Pancreas (tissue), 10 donors: ENCODE results near the gene TBX21. TPM values are rescaled to one million over a fixed set of nuclear protein-coding genes. Genes with fewer than 3 reads are reported as not detected.

Experiments used
- ATAC-seq, 4 donors: fragments of 200-7000 bp; cut with Tn5 transposase; one replicate each; pipeline versions ENCODE4 v1.8.0 to v1.9.1; 2020; ENCODE audit warnings: mild to moderate bottlenecking in 4 of 4, moderate library complexity in 4 of 4
- DNase-seq, 6 donors: peaks; one replicate each; pipeline ENCODE4 v3.0.0-alpha.2; 2020
- FAIRE-seq: peaks from 2 replicates; lab custom pipeline; 2012; peaks lifted over from hg19 to GRCh38; lab: Jason Lieb, UNC
- H3K27ac ChIP-seq, 4 donors: fragments of 200-600 bp; sonication (generic); 1 replicate in 3 of 4; 2 replicates in 1 of 4; pipeline versions ENCODE4 v1.5.0 to v1.8.0; 2020
- H3K27me3 ChIP-seq, 4 donors: fragments of 200-600 bp; one replicate each; pipeline ENCODE4 v1.8.0; 2021
- H3K36me3 ChIP-seq, 3 donors: fragments of 200-600 bp; sonication (generic) in 1 of 3; one replicate each; pipeline versions ENCODE4 v1.5.0 to v1.8.0; 2020 to 2021
- H3K4me1 ChIP-seq, 3 donors: fragments of 200-600 bp; one replicate each; pipeline ENCODE4 v1.8.0; 2021
- H3K4me3 ChIP-seq, 4 donors: fragments of 200-600 bp; sonication (generic) in 2 of 4; one replicate each; pipeline versions ENCODE4 v1.5.0 to v1.8.0; 2020 to 2021
- H3K9me3 ChIP-seq, 4 donors: fragments of 200-600 bp; one replicate each; pipeline ENCODE4 v1.8.0; 2021
- WGBS, 2 donors: extraction: QIAGEN DNeasy Blood & Tissue Kit; methylation state at CpG; one replicate each; pipeline ENCODE4 v1.1.7; 2013; 5-methylcytosine and 5-hydroxymethylcytosine counted together
- intact Hi-C, 3 donors: fragments of 100-400 bp; cut with DNase I; formaldehyde crosslinking; loops; one replicate each; pipeline versions ENCODE4 v1.11.1 to v1.14.2; 2022
- polyA plus RNA-seq, 2 donors: library from polyadenylated mRNA; stranded (reverse); fragments of 200-250 nt; gene quantifications; one replicate each; pipeline ENCODE4 v1.2.3, GENCODE V29; 2013
- total RNA-seq, 6 donors: library from RNA; stranded (reverse); fragmentation: NEBNext Ultra II Directional in 4 of 6; extraction: Animal tissue kit (Norgen Biotek cat#: 25700) in 4 of 6; gene quantifications; one replicate each; pipeline versions ENCODE4 v1.2.1 to v1.2.4, GENCODE V29; 2021 to 2023
- TF ChIP-seq, protein P1 (sequence below), 4 donors: fragments of 200-600 bp; sonication (generic) in 3 of 4; IDR thresholded peaks; one replicate each; pipeline versions ENCODE4 v1.5.0 to v1.8.0; 2021; ENCODE audit warnings: antibody characterized with exemption in 4 of 4
- donor health status: healthy with polysubstance abuse.
- donor health status: DM: no; HTN: no; CAD: no; lungs with moderate emphysema.
- donor health status: DM: no; HTN: no; CAD: no.
- donor health status: control.
- donor health status: control.
- donor health status: Bipolar disorder and iron deficiency.
- donor health status: DM: yes; HTN: yes; CAD: no.
- donor health status: DM: no; HTN: no; CAD: no.
- donor health status: DM: no; HTN: no; CAD: no.
- donor health status: DM: yes; HTN: yes; CAD: no.

Gene TBX21
- total and polyA plus RNA-seq, 8 donors: 0.09 to 0.40 (median 0.17) TPM; not detected in 2

DNA sequence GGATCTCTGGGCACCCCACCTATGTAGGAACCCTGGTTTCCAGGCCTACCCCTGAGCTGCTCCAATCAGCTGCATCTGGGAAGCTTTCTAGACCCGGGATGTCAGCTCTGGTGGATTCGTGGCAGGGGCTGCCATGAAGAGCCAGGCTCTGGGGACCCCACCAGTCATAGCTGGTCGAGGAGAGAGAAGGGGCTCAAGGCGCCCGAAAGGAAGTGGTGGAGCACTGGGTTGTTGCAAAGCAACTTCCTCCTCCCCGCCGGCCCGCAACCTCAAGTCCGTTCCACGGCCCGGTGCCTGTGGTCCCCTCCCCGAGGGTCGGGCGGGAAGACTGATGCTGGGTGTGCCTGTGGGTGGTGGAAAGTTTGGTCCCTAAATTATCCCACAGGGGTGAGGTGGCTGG lies 28.9 kb upstream of the TBX21 start:
- TF ChIP-seq, protein P1, sequence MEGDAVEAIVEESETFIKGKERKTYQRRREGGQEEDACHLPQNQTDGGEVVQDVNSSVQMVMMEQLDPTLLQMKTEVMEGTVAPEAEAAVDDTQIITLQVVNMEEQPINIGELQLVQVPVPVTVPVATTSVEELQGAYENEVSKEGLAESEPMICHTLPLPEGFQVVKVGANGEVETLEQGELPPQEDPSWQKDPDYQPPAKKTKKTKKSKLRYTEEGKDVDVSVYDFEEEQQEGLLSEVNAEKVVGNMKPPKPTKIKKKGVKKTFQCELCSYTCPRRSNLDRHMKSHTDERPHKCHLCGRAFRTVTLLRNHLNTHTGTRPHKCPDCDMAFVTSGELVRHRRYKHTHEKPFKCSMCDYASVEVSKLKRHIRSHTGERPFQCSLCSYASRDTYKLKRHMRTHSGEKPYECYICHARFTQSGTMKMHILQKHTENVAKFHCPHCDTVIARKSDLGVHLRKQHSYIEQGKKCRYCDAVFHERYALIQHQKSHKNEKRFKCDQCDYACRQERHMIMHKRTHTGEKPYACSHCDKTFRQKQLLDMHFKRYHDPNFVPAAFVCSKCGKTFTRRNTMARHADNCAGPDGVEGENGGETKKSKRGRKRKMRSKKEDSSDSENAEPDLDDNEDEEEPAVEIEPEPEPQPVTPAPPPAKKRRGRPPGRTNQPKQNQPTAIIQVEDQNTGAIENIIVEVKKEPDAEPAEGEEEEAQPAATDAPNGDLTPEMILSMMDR (IDR thresholded peaks at IDR 0.05): no peak
- 83 to 84% methylated on average over 14 of the region's 14 CpGs for WGBS, 2 donors
- intact Hi-C loops: no loop called here
- H3K4me1 ChIP-seq: no peaks in the 10 kb centered on the region
- H3K9me3 ChIP-seq: no peaks in the 10 kb centered on the region
- no peak overlapping the region for H3K27ac ChIP-seq
- H3K27me3 ChIP-seq: no peaks in the 10 kb centered on the region
- H3K4me3 ChIP-seq: no peak overlapping the region
- no peak for ATAC-seq
- FAIRE-seq: no peak
- peak in 2 of 6 donors; percentile 7 to 56 for DNase-seq
- no peaks in the 10 kb centered on the region for H3K36me3 ChIP-seq

DNA sequence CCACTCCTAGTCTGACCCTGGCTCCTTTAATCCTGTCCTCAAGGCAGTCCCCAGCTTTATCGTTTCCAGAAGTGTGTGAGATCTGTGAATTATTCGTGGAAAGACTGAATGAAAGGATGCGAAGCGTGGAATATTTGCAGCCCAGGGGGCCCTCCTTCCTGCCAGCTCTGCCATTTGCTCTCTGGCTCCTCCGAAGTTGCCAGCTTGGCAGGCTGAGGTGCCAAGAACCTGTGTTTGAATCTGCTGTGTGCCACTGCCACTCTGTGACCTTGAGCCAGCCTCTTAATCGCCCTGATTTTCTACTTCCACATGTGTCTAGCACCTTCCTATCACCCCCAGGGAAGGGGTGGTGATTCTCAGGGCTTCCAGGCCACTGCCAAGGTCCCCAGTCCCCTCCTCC lies 28.3 kb upstream of the TBX21 start:
- no peaks in the 10 kb centered on the region for H3K9me3 ChIP-seq
- TF ChIP-seq, protein P1 (IDR thresholded peaks at IDR 0.05): no peak
- H3K4me1 ChIP-seq: no peaks in the 10 kb centered on the region
- H3K36me3 ChIP-seq: no peaks in the 10 kb centered on the region
- no peak for ATAC-seq
- no peak for FAIRE-seq
- WGBS, 2 donors: 36 to 43% methylated on average over 6 of the region's 6 CpGs
- H3K27me3 ChIP-seq: no peaks in the 10 kb centered on the region
- DNase-seq: peak in 1 of 6 donors; percentile 8
- intact Hi-C loops: no loop called here
- H3K4me3 ChIP-seq: no peak overlapping the region
- H3K27ac ChIP-seq: no peak overlapping the region

DNA sequence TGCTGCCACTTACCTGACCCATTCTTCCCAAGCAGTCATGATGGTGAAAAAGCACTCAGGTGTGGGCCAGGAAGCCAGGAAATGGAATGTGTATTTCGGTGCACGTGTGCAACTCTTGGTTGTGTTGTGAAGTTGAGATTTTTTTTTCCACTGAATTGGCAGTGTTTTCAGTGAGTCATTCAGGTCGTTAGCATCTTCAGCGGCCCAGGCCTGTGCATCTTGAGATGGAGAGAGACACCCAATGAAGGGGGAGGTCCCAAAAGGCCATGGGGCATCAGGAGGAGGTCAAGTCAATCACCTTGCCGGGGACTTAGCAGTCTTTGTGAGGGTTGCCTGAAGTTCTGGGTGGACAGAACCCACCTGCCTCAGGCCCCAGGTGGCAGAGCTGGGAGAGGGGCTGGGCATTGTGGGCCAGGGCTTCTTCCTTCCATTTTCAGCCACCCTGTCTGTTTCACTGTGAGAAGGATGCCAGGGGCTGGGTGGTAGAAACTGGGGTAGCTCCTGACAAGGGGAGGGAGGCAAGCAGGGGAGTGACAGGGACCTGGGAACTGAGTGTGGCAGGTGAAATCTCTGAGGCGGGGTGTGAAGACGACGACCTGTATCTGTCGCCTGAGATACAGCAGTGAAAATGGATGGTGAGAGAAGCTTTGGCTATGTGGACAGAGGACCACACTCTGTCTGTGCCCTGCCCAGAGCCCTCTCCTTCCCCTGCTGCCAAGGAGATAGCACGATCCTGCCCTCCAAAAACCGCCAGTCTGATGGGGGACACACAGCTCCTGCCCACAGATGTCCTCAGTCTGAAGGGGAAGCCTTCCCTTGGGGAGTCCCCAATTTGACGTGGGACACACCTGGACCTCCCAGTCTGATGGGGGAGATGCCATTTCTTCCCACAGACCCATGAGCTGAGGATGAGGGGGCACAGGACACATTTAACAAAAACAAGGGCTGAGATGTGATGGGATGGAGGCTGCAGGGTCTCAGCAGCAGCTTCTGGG lies 27.2 kb upstream of the TBX21 start:
- H3K27ac ChIP-seq: no peak overlapping the region
- intact Hi-C loops: no loop called here
- DNase-seq: peak in 1 of 6 donors; percentile 17

DNA sequence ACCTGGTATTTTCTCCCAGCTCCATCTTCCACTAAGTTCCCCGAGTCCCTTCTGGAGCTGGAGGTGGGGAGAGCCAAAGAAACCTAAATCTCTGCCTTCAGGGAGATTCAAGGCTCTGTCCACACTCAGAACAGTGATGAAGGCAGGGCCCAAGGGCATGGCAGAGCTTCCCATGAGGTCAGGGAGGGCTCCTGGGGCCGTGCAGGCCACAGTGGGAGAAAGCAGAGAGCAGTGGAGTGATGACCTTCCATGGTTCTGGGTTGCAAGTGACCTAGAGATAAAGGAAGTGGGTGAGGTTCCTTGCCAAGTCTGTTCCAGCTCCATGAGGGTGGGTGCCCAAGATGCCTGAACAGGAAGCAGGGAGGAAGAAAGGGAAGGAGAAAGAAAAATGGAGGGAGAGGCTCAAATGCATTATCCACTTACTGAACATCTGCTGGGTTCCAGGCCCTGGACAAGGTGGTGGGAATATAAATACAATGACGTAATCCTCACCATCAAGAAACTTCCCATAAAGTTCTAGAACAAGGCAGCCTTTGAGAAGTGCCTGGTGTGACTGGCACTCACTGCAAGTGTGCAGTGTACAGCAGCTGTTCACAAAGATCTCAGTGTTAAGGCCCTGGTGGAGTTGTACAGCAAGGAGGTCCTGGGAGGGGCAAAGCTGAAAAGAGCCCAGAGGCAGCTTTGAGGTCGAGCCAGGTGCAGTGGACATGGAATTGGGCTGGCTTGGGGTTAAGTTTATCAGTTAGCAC lies 25.8 kb upstream of the TBX21 start:
- DNase-seq: no peak
- H3K4me1 ChIP-seq: no peaks in the 10 kb centered on the region
- intact Hi-C loops: no loop called here
- no peak for FAIRE-seq
- no peaks in the 10 kb centered on the region for H3K36me3 ChIP-seq
- H3K4me3 ChIP-seq: no peak overlapping the region
- WGBS, 2 donors: 58 to 60% methylated on average over 4 of the region's 4 CpGs
- H3K27ac ChIP-seq: no peak overlapping the region
- H3K27me3 ChIP-seq: no peaks in the 10 kb centered on the region
- TF ChIP-seq, protein P1 (IDR thresholded peaks at IDR 0.05): no peak
- peak in 3 of 4 donors; percentile 24 to 35 (median 32) for ATAC-seq
- H3K9me3 ChIP-seq: no peaks in the 10 kb centered on the region

More for the DNA sequence above, 27.2 kb upstream of the TBX21 start:
- FAIRE-seq (no peak), ATAC-seq (no peak)
- Histone ChIP-seq H3K36me3 (no peaks in the 10 kb centered on the region), H3K27me3 (no peaks in the 10 kb centered on the region), H3K4me3 (no peak overlapping the region), H3K4me1 (no peaks in the 10 kb centered on the region), H3K9me3 (no peaks in the 10 kb centered on the region)
- WGBS, 2 donors: 79 to 80% methylated on average over 12 of the region's 12 CpGs
- TF ChIP-seq, protein P1 (IDR thresholded peaks at IDR 0.05): no peak
